GM12878 (cell line): Measurements from ENCODE around the gene PRMT1. TPM values are rescaled to one million over a fixed set of nuclear protein-coding genes. Genes with fewer than 3 reads are reported as not detected.

Source experiments
- ATAC-seq: fragments of 200-7000 bp; cut with Tn5 transposase; 3 replicates; pipeline ENCODE4 v1.9.1; 2020; ENCODE audit warnings: mild to moderate bottlenecking, moderate library complexity
- BruUV-seq: library from RNA; stranded (reverse); fragments of 400-500 nt; replicated peaks from 2 replicates; lab custom pipeline; 2021; lab: Mats Ljungman, UMichigan
- CTCF ChIA-PET: fragments of 300-600 bp; sonication (Branson Sonifier 250); formaldehyde crosslinking; extraction: SDS; loops from one replicate; lab custom pipeline; 2021; ENCODE audit warnings: inconsistent platforms; lab: Yijun Ruan, JAX
- POLR2A ChIA-PET: fragments of 350-600 bp; formaldehyde crosslinking; extraction: SDS; loops from one replicate; lab custom pipeline; 2021; ENCODE audit warnings: inconsistent platforms; lab: Charles Lee
- RAD21 ChIA-PET: fragments of 300-600 bp; sonication (Branson Sonifier 250); formaldehyde crosslinking; loops from one replicate; lab custom pipeline; 2023; ENCODE audit warnings: antibody characterized with exemption; ENCODE audit not compliant: unreplicated experiment; lab: Charles Lee
- SMC1A ChIA-PET: fragments of 300-600 bp; sonication (Branson Sonifier 250); formaldehyde crosslinking; loops from one replicate; lab custom pipeline; 2023; ENCODE audit not compliant: unreplicated experiment, uncharacterized antibody; lab: Charles Lee
- DNase-seq: peaks from one replicate; pipeline ENCODE4 v3.0.0-alpha.2; 2011; ENCODE audit warnings: low read depth, low spot score
- FAIRE-seq: peaks from 3 replicates; lab custom pipeline; 2011; peaks lifted over from hg19 to GRCh38; lab: Jason Lieb, UNC
- H2AFZ ChIP-seq: 2 replicates; pipeline ENCODE4 v1.6.0; 2011; ENCODE audit warnings: low read depth, low read length, control low read depth; ENCODE audit not compliant: control insufficient read depth
- H3K27ac ChIP-seq: 2 replicates; pipeline ENCODE4 v1.5.1; 2011; ENCODE audit warnings: control low read depth; ENCODE audit not compliant: control insufficient read depth, insufficient read depth
- H3K27me3 ChIP-seq, 2 experiments: replicated peaks in 1 of 2; 2 replicates each; pipeline versions ENCODE4 v1.6.0 to v1.6.1; 2011; ENCODE audit warnings: low read length in 1 of 2; ENCODE audit not compliant: control insufficient read depth in 2 of 2, insufficient read depth in 2 of 2
- H3K36me3 ChIP-seq, 2 experiments: 2 replicates each; pipeline ENCODE4 v1.5.1; 2011; ENCODE audit warnings: low read length in 1 of 2; ENCODE audit not compliant: control insufficient read depth in 2 of 2, insufficient read depth in 2 of 2
- H3K4me1 ChIP-seq: 2 replicates; pipeline ENCODE4 v1.6.1; 2011; ENCODE audit warnings: mild to moderate bottlenecking, low read length, moderate library complexity, mixed read lengths; ENCODE audit not compliant: control insufficient read depth, insufficient read depth
- H3K4me2 ChIP-seq: 2 replicates; pipeline ENCODE4 v1.6.0; 2011; ENCODE audit warnings: control low read depth; ENCODE audit not compliant: control insufficient read depth, insufficient read depth
- H3K4me3 ChIP-seq: fragments of 200-600 bp; sonication (generic); 2 replicates; pipeline ENCODE4 v1.5.1; 2016
- H3K79me2 ChIP-seq: 2 replicates; pipeline ENCODE4 v1.6.0; 2011; ENCODE audit warnings: low read length; ENCODE audit not compliant: control insufficient read depth, insufficient read depth
- H3K9ac ChIP-seq: 2 replicates; pipeline ENCODE4 v1.8.0; 2011; ENCODE audit warnings: low read length, control low read depth, mixed read lengths; ENCODE audit not compliant: control insufficient read depth, insufficient read depth
- H3K9me3 ChIP-seq: replicated peaks from 3 replicates; pipeline ENCODE4 v1.5.1; 2011; ENCODE audit warnings: mild to moderate bottlenecking, low read length; ENCODE audit not compliant: control insufficient read depth, insufficient read depth
- H4K20me1 ChIP-seq: 2 replicates; pipeline ENCODE4 v1.6.0; 2011; ENCODE audit not compliant: control insufficient read depth, insufficient read depth
- BHLHE40 ChIP-seq, 2 experiments: fragments of 450-650 bp in 1 of 2; IDR thresholded peaks; 2 replicates each; pipeline ENCODE4 v1.6.1; 2011 to 2017; ENCODE audit warnings: low read depth in 2 of 2, borderline replicate concordance in 1 of 2, improper control_type of control experiment in 1 of 2, low read length in 1 of 2, mild to moderate bottlenecking in 1 of 2
- CHD2 ChIP-seq: IDR thresholded peaks from 2 replicates; pipeline ENCODE4 v1.6.1; 2011; ENCODE audit warnings: low read depth, low read length, improper control_type of control experiment, borderline replicate concordance
- CREB1 ChIP-seq: IDR thresholded peaks from 2 replicates; pipeline ENCODE4 v1.6.1; 2012; ENCODE audit warnings: low read depth, mild to moderate bottlenecking, inconsistent platforms
- DPF2 ChIP-seq: fragments of 450-650 bp; IDR thresholded peaks from 2 replicates; pipeline ENCODE4 v1.6.1; 2017; ENCODE audit warnings: mild to moderate bottlenecking
- FOS ChIP-seq: IDR thresholded peaks from 3 replicates; pipeline ENCODE4 v1.6.1; 2011; ENCODE audit warnings: borderline replicate concordance; ENCODE audit not compliant: insufficient read length; ENCODE audit errors: extremely low read depth
- GABPA ChIP-seq: IDR thresholded peaks from 2 replicates; pipeline ENCODE4 v1.6.1; 2014; ENCODE audit warnings: antibody characterized with exemption, low read depth, mild to moderate bottlenecking, inconsistent platforms
- NFYA ChIP-seq: IDR thresholded peaks from 2 replicates; pipeline ENCODE4 v1.6.1; 2011; ENCODE audit warnings: low read depth, mild to moderate bottlenecking, low read length, improper control_type of control experiment, borderline replicate concordance
- NFYB ChIP-seq: IDR thresholded peaks from 2 replicates; pipeline ENCODE4 v1.6.1; 2011; ENCODE audit warnings: low read depth, mild to moderate bottlenecking, low read length, improper control_type of control experiment, moderate library complexity; ENCODE audit not compliant: insufficient read depth
- POLR2A ChIP-seq: IDR thresholded peaks from 2 replicates; pipeline ENCODE4 v1.6.1; 2011; ENCODE audit warnings: low read depth, mild to moderate bottlenecking, low read length
- RCOR1 ChIP-seq: conservative IDR thresholded peaks from 2 replicates; pipeline ENCODE4 v1.6.1; 2012; ENCODE audit warnings: low read depth, low read length, improper control_type of control experiment
- SREBF1 ChIP-seq: IDR thresholded peaks from 2 replicates; pipeline ENCODE4 v1.6.1; 2012; ENCODE audit warnings: mild to moderate bottlenecking, low read length
- TBL1XR1 ChIP-seq: IDR thresholded peaks from 2 replicates; pipeline ENCODE4 v1.6.1; 2012; ENCODE audit warnings: low read depth, low read length, improper control_type of control experiment
- WGBS: methylation state at CpG from one replicate; pipeline ENCODE4 v1.1.6; 2016; ENCODE audit warnings: low lambda C conversion rate; ENCODE audit not compliant: insufficient replicate concordance, insufficient coverage; ENCODE audit errors: missing lambda C conversion rate; 5-methylcytosine and 5-hydroxymethylcytosine counted together
- in situ Hi-C: fragments of 300-500 bp; cut with MboI; formaldehyde crosslinking; loops from 9 replicates; pipeline ENCODE4 v1.14.3; 2018; ENCODE audit warnings: mixed read lengths
- intact Hi-C: fragments of 100-400 bp; cut with micrococcal nuclease; formaldehyde crosslinking; loops from one replicate; pipeline ENCODE4 v1.14.2; 2022; ENCODE audit not compliant: unreplicated experiment
- polyA plus RNA-seq, 11 experiments: library from polyadenylated mRNA; depleted of rRNA in 4 of 11; unstranded in 6 of 11; stranded (reverse) in 5 of 11; fragments of >200 nt; fragmentation: Nextera tagmentation in 4 of 11; fragmentation: Illumina TruSeq in 1 of 11; extraction: Ambion mirVana in 4 of 11; extraction: Trizol in 1 of 11; gene quantifications; 1 replicate in 1 of 11; 2 replicates in 10 of 11; pipeline versions ENCODE4 v1.2.1 to v1.2.3, GENCODE V29; 2011 to 2016; ENCODE audit warnings: inconsistent platforms in 2 of 11, missing spikeins in 2 of 11, low read depth in 1 of 11
- total RNA-seq, 4 experiments: library from RNA; depleted of rRNA in 3 of 4; stranded (reverse); fragments of >200 nt in 3 of 4; fragmentation: Illumina TruSeq in 1 of 4; extraction: Trizol in 1 of 4; gene quantifications; 2 replicates each; pipeline versions ENCODE4 v1.2.1 to v1.2.3, GENCODE V29; 2013 to 2021
- TF ChIP-seq, protein P1 (sequence below): fragments of 450-650 bp; IDR thresholded peaks from 2 replicates; pipeline ENCODE4 v1.6.1; 2016; ENCODE audit warnings: mild to moderate bottlenecking
- TF ChIP-seq, protein P2 (sequence below): fragments of 150-350 bp; IDR thresholded peaks from 2 replicates; pipeline ENCODE4 v1.6.1; 2014; ENCODE audit warnings: mild to moderate bottlenecking, low read depth, low read length
- TF ChIP-seq, protein P3 (sequence below): IDR thresholded peaks from 2 replicates; pipeline ENCODE4 v1.6.1; 2012; ENCODE audit warnings: low read depth, low read length, improper control_type of control experiment
- TF ChIP-seq, protein P4 (sequence below): fragments of 450-650 bp; IDR thresholded peaks from 2 replicates; pipeline ENCODE4 v1.6.1; 2014; ENCODE audit warnings: mild to moderate bottlenecking
- TF ChIP-seq, protein P5 (sequence below): fragments of 450-650 bp; IDR thresholded peaks from 2 replicates; pipeline ENCODE4 v1.6.1; 2016; ENCODE audit warnings: mild to moderate bottlenecking

The PRMT1 gene
- total and polyA plus RNA-seq, 10 of the 15 experiments (the other 5 are each of a cell fraction or from before 2014, with no cell fraction given) = 19.9 to 667 (median 444) TPM

DNA sequence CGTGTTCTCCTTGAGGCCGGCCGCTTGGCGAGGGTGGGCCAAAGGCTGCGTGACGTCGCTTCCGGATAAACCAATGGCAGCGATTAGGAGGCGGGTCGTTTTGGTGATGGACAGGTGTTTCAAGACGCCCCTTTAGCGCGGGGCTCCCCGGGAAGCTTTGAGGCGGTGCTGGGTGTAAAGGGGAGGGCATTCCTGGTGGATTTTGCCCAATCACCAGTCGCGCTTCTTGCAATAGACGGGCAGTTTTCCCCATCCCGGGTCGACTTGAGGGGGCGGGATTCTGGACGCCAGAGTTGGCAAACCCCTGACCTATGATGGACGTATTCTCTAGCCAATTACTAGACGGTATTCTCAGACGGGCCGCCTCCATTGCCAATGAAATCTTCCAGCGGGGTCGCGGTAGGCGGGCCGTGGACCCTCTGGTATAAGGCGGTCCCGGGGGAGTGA lies 264 bp upstream of the PRMT1 start:
- peak overlapping the region; percentile 99 for H3K27ac ChIP-seq
- ATAC-seq (peak; percentile 72), FAIRE-seq (no peak), DNase-seq (peak; percentile 99)
- H3K36me3 ChIP-seq = peaks cover 2 to 5% of the 10 kb centered on the region in 2 experiments
- no peaks in the 10 kb centered on the region for H3K9me3 ChIP-seq
- H3K27me3 ChIP-seq = no peaks in the 10 kb centered on the region
- in situ Hi-C loops = no loop called here
- H3K4me2 ChIP-seq = no peak overlapping the region
- intact Hi-C loops = loop anchor here (1.0 to 5.0 kb wide), 4 partner anchors 37 to 190 kb away; partner anchors contain the start of genes PNKP, RPS11 and RRAS
- WGBS = 1% methylated on average over 34 of the region's 34 CpGs
- ChIA-PET CTCF (interaction anchor here (1.1 to 10.5 kb wide), 7 partner anchors 11 to 203 kb away, joined by 3 to 130 read pairs (median 24); partner anchors contain the start of genes BCL2L12, IRF3, PRR12 and RRAS), SMC1A (interaction anchor here (0.5 to 2.7 kb wide), 11 partner anchors 13 to 308 kb away, joined by 3 to 11 read pairs (median 3); partner anchors contain the start of genes NOSIP, PRR12, PRRG2 and RPS11), RAD21 (interaction anchor here (0.6 to 8.6 kb wide), 14 partner anchors 12 to 226 kb away, joined by 3 to 131 read pairs (median 5); partner anchors contain the start of genes AP2A1, BCL2L12, IRF3 and NOSIP), POLR2A (interaction anchor here (0.6 to 11.2 kb wide), 22 partner anchors 11 to 432 kb away, joined by 3 to 200 read pairs (median 4); partner anchors contain the start of genes AP2A1, BCL2L12, IRF3 and NOSIP)
- peak overlapping the region; percentile 98 for H3K9ac ChIP-seq
- H4K20me1 ChIP-seq = peaks cover 11% of the 10 kb centered on the region
- BruUV-seq = no TSS peak
- H3K79me2 ChIP-seq = peaks cover 44% of the 10 kb centered on the region
- peak overlapping the region; percentile 100 for H3K4me3 ChIP-seq
- no peak overlapping the region for H2AFZ ChIP-seq
- H3K4me1 ChIP-seq = peaks cover 36% of the 10 kb centered on the region
- TF ChIP-seq, protein P1, sequence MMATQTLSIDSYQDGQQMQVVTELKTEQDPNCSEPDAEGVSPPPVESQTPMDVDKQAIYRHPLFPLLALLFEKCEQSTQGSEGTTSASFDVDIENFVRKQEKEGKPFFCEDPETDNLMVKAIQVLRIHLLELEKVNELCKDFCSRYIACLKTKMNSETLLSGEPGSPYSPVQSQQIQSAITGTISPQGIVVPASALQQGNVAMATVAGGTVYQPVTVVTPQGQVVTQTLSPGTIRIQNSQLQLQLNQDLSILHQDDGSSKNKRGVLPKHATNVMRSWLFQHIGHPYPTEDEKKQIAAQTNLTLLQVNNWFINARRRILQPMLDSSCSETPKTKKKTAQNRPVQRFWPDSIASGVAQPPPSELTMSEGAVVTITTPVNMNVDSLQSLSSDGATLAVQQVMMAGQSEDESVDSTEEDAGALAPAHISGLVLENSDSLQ = peak; percentile 100
- TF ChIP-seq TBL1XR1 = peak; percentile 39; the same call in 1 of the 2 replicates
- TF ChIP-seq, protein P2, sequence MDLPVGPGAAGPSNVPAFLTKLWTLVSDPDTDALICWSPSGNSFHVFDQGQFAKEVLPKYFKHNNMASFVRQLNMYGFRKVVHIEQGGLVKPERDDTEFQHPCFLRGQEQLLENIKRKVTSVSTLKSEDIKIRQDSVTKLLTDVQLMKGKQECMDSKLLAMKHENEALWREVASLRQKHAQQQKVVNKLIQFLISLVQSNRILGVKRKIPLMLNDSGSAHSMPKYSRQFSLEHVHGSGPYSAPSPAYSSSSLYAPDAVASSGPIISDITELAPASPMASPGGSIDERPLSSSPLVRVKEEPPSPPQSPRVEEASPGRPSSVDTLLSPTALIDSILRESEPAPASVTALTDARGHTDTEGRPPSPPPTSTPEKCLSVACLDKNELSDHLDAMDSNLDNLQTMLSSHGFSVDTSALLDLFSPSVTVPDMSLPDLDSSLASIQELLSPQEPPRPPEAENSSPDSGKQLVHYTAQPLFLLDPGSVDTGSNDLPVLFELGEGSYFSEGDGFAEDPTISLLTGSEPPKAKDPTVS = 0 out of 2 replicates have a peak, but pooled peaks have one; percentile 25
- TF ChIP-seq CHD2 = peak; percentile 93; the same call in 1 of the 2 replicates
- TF ChIP-seq, protein P3, sequence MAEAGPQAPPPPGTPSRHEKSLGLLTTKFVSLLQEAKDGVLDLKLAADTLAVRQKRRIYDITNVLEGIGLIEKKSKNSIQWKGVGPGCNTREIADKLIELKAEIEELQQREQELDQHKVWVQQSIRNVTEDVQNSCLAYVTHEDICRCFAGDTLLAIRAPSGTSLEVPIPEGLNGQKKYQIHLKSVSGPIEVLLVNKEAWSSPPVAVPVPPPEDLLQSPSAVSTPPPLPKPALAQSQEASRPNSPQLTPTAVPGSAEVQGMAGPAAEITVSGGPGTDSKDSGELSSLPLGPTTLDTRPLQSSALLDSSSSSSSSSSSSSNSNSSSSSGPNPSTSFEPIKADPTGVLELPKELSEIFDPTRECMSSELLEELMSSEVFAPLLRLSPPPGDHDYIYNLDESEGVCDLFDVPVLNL = 0 out of 2 replicates have a peak, but pooled peaks have one; percentile 23
- peak; percentile 87 for TF ChIP-seq CREB1
- TF ChIP-seq DPF2 = peak; percentile 99
- no peak for TF ChIP-seq BHLHE40 (IDR thresholded peaks at IDR 0.05; ENCODE audit: borderline replicate concordance in 1 of 2, low read depth in 2 of 2, low read length in 1 of 2)
- no peak for TF ChIP-seq POLR2A
- TF ChIP-seq SREBF1 = 0 out of 2 replicates have a peak, but pooled peaks have one; percentile 15
- TF ChIP-seq FOS = peak; percentile 86
- TF ChIP-seq GABPA = peak; percentile 44; the same call in 1 of the 2 replicates
- TF ChIP-seq RCOR1 = 0 out of 2 replicates have a peak, but pooled peaks have one; percentile 56
- TF ChIP-seq, protein P4, sequence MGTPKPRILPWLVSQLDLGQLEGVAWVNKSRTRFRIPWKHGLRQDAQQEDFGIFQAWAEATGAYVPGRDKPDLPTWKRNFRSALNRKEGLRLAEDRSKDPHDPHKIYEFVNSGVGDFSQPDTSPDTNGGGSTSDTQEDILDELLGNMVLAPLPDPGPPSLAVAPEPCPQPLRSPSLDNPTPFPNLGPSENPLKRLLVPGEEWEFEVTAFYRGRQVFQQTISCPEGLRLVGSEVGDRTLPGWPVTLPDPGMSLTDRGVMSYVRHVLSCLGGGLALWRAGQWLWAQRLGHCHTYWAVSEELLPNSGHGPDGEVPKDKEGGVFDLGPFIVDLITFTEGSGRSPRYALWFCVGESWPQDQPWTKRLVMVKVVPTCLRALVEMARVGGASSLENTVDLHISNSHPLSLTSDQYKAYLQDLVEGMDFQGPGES = peak; percentile 93
- peak; percentile 35 for TF ChIP-seq NFYA
- TF ChIP-seq, protein P5, sequence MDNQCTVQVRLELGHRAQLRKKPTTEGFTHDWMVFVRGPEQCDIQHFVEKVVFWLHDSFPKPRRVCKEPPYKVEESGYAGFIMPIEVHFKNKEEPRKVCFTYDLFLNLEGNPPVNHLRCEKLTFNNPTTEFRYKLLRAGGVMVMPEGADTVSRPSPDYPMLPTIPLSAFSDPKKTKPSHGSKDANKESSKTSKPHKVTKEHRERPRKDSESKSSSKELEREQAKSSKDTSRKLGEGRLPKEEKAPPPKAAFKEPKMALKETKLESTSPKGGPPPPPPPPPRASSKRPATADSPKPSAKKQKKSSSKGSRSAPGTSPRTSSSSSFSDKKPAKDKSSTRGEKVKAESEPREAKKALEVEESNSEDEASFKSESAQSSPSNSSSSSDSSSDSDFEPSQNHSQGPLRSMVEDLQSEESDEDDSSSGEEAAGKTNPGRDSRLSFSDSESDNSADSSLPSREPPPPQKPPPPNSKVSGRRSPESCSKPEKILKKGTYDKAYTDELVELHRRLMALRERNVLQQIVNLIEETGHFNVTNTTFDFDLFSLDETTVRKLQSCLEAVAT = no peak
- peak; percentile 89 for TF ChIP-seq NFYB
